Suprapubic skin (tissue), 4 donors: Measurements from ENCODE around the gene BOD1L2.

ENCODE experiments used
- CTCF ChIP-seq, 2 donors: fragments of 200-600 bp in 1 of 2; fragments of 450-650 bp in 1 of 2; sonication (generic) in 1 of 2; IDR thresholded peaks; one replicate each; pipeline ENCODE4 v1.5.1; 2016 to 2019; ENCODE audit warnings: antibody characterized with exemption in 2 of 2, mild to moderate bottlenecking in 1 of 2, moderate library complexity in 1 of 2
- POLR2A ChIP-seq, 2 donors: fragments of 450-650 bp; IDR thresholded peaks; one replicate each; pipeline ENCODE4 v1.6.1; 2017; ENCODE audit warnings: antibody characterized with exemption in 2 of 2, mild to moderate bottlenecking in 2 of 2, moderate library complexity in 2 of 2
- POLR2AphosphoS5 ChIP-seq, 3 donors: sonication (generic); formaldehyde crosslinking; IDR thresholded peaks; one replicate each; pipeline ENCODE4 v1.6.1; 2017; ENCODE audit warnings: antibody characterized with exemption in 3 of 3

- TF ChIP-seq POLR2AphosphoS5 (IDR thresholded peaks at IDR 0.05) (no peak), CTCF (IDR thresholded peaks at IDR 0.05) (no peak), POLR2A (IDR thresholded peaks at IDR 0.05) (no peak)
Observed at GRCh38 chr18:57142324-57142723, 4.6 kb upstream of the BOD1L2 start.
